ENCODE results near the gene SYT1.

- no peak for TF ChIP-seq CTCF (IDR thresholded peaks at IDR 0.05 in 8 of 11, conservative IDR thresholded peaks at IDR 0.05 in 3 of 11)
- TF ChIP-seq POLR2AphosphoS5 (IDR thresholded peaks at IDR 0.05) = no peak
Measured at GRCh38 chr12:79384551-79384950, 520.0 kb downstream of the SYT1 start.
